RPMI7951 (cell line): ENCODE data around the gene AKR7A3. TPM values are rescaled to one million over a fixed set of nuclear protein-coding genes. Genes with fewer than 3 reads are reported as not detected.
"Not testable (repeated sequence)": the region's sequence is repeated elsewhere in the genome, so short reads cannot be mapped to it uniquely, and the experiment has no call there.

Experiments
- DNase-seq: peaks from one replicate; pipeline ENCODE4 v3.0.0-alpha.2; 2012; ENCODE audit warnings: low read depth
- total RNA-seq: library from RNA; depleted of rRNA; stranded (reverse); fragments of >200 nt; shearing (Covaris generic); gene quantifications from 2 replicates; pipeline ENCODE4 v1.2.3, GENCODE V29; 2014

Gene AKR7A3
- total RNA-seq, 1 experiment from 2014 or later: 0.84 TPM

- DNase-seq: peak; percentile 15
These were observed 674 bp upstream of the AKR7A3 start for GRCh38 chr1:19289244-19289643.

GRCh38 chr1:19287436-19288185 lies 959 bp downstream of the AKR7A3 start:
- no peak for DNase-seq

- DNase-seq: not testable (repeated sequence)
These were observed 2.8 kb downstream of the AKR7A3 start for GRCh38 chr1:19285807-19286206.

GRCh38 chr1:19285366-19285765 lies 3.2 kb downstream of the AKR7A3 start:
- not testable (repeated sequence) for DNase-seq

GRCh38 chr1:19284881-19285280 lies 3.7 kb downstream of the AKR7A3 start:
- DNase-seq: no peak

GRCh38 chr1:19283891-19284290 lies 4.7 kb downstream of the AKR7A3 start:
- DNase-seq: no peak

- DNase-seq: no peak
These were observed 13.9 kb downstream of the AKR7A3 start for GRCh38 chr1:19274636-19275035.

- DNase-seq: peak; percentile 22
These were observed 14.6 kb downstream of the AKR7A3 start for GRCh38 chr1:19273844-19274531.

GRCh38 chr1:19273106-19273843 lies 15.3 kb downstream of the AKR7A3 start:
- no peak for DNase-seq

- DNase-seq: no peak
These were observed 16.5 kb downstream of the AKR7A3 start for GRCh38 chr1:19272064-19272463.

GRCh38 chr1:19270343-19270730 lies 18.2 kb downstream of the AKR7A3 start:
- DNase-seq: not testable (repeated sequence)

GRCh38 chr1:19269427-19270342 lies 18.9 kb downstream of the AKR7A3 start:
- not testable (repeated sequence) for DNase-seq

- DNase-seq: no peak
These were observed 20.1 kb downstream of the AKR7A3 start for GRCh38 chr1:19268445-19268844.

GRCh38 chr1:19262744-19263143 lies 25.8 kb downstream of the AKR7A3 start:
- DNase-seq: no peak

GRCh38 chr1:19262047-19262446 lies 26.5 kb downstream of the AKR7A3 start:
- DNase-seq: no peak

GRCh38 chr1:19260211-19261138 lies 28.1 kb downstream of the AKR7A3 start:
- DNase-seq: peak; percentile 91

GRCh38 chr1:19258353-19258752 lies 30.2 kb downstream of the AKR7A3 start:
- DNase-seq: no peak

GRCh38 chr1:19257178-19257914 lies 31.2 kb downstream of the AKR7A3 start:
- DNase-seq: peak; percentile 56

GRCh38 chr1:19256301-19256700 lies 32.3 kb downstream of the AKR7A3 start:
- not testable (repeated sequence) for DNase-seq

- no peak for DNase-seq
These were observed 33.3 kb downstream of the AKR7A3 start for GRCh38 chr1:19255288-19255687.
